Epithelial cell of esophagus (primary cell): ENCODE results near the gene CCRL2.
A peak's percentile ranks its signal among the peaks of the same experiment; 100 is the strongest.

Source experiments
- DNase-seq: peaks from one replicate; pipeline ENCODE4 v3.0.0; 2010; ENCODE audit warnings: low read depth
- H3K4me3 ChIP-seq: 2 replicates; pipeline ENCODE4 v1.5.1; 2011; ENCODE audit warnings: mild to moderate bottlenecking, low read length, control low read depth
- TF ChIP-seq, protein P1 (sequence below): IDR thresholded peaks from 2 replicates; pipeline ENCODE4 v1.5.1; 2011; ENCODE audit warnings: low read depth, mild to moderate bottlenecking, low read length, control low read depth, inconsistent platforms; ENCODE audit not compliant: insufficient read depth; ENCODE audit errors: missing control alignments

The CCRL2 gene

DNA sequence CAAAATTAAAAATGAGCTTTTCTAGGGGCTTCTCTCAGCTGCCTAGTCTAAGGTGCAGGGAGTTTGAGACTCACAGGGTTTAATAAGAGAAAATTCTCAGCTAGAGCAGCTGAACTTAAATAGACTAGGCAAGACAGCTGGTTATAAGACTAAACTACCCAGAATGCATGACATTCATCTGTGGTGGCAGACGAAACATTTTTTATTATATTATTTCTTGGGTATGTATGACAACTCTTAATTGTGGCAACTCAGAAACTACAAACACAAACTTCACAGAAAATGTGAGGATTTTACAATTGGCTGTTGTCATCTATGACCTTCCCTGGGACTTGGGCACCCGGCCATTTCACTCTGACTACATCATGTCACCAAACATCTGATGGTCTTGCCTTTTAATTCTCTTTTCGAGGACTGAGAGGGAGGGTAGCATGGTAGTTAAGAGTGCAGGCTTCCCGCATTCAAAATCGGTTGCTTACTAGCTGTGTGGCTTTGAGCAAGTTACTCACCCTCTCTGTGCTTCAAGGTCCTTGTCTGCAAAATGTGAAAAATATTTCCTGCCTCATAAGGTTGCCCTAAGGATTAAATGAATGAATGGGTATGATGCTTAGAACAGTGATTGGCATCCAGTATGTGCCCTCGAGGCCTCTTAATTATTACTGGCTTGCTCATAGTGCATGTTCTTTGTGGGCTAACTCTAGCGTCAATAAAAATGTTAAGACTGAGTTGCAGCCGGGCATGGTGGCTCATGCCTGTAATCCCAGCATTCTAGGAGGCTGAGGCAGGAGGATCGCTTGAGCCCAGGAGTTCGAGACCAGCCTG lies 35.3 kb upstream of the CCRL2 start:
- no peak overlapping the region for H3K4me3 ChIP-seq
- DNase-seq = peak; percentile 37
- TF ChIP-seq, protein P1, sequence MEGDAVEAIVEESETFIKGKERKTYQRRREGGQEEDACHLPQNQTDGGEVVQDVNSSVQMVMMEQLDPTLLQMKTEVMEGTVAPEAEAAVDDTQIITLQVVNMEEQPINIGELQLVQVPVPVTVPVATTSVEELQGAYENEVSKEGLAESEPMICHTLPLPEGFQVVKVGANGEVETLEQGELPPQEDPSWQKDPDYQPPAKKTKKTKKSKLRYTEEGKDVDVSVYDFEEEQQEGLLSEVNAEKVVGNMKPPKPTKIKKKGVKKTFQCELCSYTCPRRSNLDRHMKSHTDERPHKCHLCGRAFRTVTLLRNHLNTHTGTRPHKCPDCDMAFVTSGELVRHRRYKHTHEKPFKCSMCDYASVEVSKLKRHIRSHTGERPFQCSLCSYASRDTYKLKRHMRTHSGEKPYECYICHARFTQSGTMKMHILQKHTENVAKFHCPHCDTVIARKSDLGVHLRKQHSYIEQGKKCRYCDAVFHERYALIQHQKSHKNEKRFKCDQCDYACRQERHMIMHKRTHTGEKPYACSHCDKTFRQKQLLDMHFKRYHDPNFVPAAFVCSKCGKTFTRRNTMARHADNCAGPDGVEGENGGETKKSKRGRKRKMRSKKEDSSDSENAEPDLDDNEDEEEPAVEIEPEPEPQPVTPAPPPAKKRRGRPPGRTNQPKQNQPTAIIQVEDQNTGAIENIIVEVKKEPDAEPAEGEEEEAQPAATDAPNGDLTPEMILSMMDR = no peak

DNA sequence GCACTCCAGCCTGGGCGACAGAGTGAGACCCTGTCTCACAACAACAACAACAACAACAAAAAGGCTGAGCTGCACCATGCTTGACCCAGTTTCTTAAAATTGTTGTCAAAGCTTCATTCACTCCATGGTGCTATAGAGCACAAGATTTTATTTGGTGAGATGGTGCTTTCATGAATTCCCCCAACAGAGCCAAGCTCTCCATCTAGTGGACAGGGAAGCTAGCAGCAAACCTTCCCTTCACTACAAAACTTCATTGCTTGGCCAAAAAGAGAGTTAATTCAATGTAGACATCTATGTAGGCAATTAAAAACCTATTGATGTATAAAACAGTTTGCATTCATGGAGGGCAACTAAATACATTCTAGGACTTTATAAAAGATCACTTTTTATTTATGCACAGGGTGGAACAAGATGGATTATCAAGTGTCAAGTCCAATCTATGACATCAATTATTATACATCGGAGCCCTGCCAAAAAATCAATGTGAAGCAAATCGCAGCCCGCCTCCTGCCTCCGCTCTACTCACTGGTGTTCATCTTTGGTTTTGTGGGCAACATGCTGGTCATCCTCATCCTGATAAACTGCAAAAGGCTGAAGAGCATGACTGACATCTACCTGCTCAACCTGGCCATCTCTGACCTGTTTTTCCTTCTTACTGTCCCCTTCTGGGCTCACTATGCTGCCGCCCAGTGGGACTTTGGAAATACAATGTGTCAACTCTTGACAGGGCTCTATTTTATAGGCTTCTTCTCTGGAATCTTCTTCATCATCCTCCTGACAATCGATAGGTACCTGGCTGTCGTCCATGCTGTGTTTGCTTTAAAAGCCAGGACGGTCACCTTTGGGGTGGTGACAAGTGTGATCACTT lies 34.3 kb upstream of the CCRL2 start:
- TF ChIP-seq, protein P1 = peak; percentile 92
- no peak overlapping the region for H3K4me3 ChIP-seq
- peak; percentile 57 for DNase-seq

DNA sequence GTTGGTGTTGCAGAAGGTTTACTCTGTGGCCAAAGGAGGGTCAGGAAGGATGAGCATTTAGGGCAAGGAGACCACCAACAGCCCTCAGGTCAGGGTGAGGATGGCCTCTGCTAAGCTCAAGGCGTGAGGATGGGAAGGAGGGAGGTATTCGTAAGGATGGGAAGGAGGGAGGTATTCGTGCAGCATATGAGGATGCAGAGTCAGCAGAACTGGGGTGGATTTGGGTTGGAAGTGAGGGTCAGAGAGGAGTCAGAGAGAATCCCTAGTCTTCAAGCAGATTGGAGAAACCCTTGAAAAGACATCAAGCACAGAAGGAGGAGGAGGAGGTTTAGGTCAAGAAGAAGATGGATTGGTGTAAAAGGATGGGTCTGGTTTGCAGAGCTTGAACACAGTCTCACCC lies 32.3 kb upstream of the CCRL2 start:
- no peak overlapping the region for H3K4me3 ChIP-seq
- no peak for DNase-seq

DNA sequence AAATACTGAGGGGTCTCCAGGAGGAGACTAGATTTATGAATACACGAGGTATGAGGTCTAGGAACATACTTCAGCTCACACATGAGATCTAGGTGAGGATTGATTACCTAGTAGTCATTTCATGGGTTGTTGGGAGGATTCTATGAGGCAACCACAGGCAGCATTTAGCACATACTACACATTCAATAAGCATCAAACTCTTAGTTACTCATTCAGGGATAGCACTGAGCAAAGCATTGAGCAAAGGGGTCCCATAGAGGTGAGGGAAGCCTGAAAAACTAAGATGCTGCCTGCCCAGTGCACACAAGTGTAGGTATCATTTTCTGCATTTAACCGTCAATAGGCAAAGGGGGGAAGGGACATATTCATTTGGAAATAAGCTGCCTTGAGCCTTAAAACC lies 31.8 kb upstream of the CCRL2 start:
- H3K4me3 ChIP-seq = no peak overlapping the region
- TF ChIP-seq, protein P1 = no peak
- DNase-seq = no peak

More for the DNA sequence above, 32.3 kb upstream of the CCRL2 start:
- TF ChIP-seq, protein P1 = no peak

DNA sequence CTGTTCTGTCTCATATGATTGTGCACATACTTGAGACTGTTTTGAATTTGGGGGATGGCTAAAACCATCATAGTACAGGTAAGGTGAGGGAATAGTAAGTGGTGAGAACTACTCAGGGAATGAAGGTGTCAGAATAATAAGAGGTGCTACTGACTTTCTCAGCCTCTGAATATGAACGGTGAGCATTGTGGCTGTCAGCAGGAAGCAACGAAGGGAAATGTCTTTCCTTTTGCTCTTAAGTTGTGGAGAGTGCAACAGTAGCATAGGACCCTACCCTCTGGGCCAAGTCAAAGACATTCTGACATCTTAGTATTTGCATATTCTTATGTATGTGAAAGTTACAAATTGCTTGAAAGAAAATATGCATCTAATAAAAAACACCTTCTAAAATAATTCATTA lies 31.2 kb upstream of the CCRL2 start:
- TF ChIP-seq, protein P1 = no peak
- DNase-seq = no peak
- no peak overlapping the region for H3K4me3 ChIP-seq

DNA sequence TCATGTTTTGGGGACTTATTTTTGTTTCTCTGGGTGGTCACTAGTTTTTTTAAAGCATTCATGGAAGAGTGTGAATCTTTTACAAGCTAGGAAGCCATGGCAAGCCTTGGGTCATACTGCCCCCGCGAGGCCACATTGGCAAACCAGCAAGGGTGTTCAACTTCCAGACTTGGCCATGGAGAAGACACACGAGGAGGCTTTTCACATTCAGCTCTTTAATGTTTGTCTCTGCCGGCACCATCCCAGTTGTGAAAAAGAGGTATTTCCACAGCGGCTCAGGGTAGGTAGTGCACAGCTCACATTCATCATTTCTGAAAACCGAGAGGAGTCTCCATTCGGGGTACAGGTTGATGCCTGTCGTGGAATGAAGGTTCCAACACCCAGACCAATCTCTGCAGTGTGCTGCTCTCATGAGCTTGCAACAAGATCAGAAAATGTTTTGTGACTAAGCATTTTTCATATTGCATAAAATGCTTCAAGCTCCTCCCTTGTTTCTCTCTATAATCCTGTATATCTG lies 28.6 kb upstream of the CCRL2 start:
- TF ChIP-seq, protein P1 = peak; percentile 80
- peak; percentile 70 for DNase-seq
- no peak overlapping the region for H3K4me3 ChIP-seq
